ENCODE data around the gene BDP1.
"Not testable (repeated sequence)": the region's sequence is repeated elsewhere in the genome, so short reads cannot be mapped to it uniquely, and the experiment has no call there.

Gene BDP1

DNA sequence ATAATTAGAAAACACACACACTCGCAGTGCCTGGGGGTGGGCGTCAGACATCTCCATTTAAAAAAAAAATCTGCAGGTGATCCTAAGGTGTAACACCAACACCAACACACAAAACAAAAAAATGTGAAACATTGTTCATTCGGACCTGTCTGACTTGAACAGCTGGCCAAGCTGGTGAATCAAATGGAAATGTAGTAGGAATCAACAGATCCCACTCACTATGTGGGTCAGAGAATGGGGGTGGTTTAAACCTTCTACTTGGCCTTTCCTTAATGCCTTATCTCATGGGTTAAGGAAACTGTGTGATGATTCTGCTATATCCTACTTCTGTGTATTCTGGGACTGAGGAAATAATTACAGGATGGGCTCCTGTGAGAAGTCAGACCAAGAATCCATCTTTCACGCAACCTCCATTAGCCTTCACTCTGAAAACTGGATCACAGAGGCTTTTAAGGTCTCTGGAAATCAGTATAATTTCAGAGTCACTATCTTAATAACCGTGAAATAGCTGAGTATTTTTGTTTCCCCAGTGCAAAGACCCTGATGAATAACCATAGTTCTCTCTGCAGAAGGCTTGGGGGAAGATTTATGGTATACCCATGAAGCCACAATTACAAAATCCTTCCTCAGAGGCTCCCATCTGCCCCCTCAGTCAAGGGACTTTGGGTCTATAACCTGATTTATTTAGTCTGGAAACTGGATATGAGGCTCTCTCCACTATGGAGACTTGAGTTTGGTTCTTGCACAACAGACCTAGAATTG is 114.5 kb downstream of the BDP1 start:
- no peak for DNase-seq (ENCODE audit: low read depth in 2 of 2)

DNA sequence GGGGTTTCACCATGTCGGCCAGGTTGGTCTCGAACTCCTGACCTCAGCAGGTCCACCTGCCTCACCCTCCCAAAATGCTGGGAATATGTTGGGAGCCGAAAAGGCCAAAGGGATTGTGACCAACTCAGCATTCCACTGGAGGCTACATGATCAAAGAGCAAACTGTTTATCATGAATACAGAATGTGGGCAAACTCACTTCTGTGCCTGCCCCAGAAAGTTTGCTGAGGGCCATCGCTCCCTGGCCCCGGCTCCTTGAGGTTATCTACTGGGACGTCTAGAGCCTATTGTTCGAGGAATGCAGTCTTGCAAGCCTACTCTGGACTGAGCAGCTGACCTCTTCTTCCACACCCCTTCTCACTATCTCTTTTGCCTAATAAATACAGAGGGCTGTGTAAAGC is 116.4 kb downstream of the BDP1 start:
- DNase-seq (ENCODE audit: low read depth in 2 of 2), result not testable (repeated sequence)

DNA sequence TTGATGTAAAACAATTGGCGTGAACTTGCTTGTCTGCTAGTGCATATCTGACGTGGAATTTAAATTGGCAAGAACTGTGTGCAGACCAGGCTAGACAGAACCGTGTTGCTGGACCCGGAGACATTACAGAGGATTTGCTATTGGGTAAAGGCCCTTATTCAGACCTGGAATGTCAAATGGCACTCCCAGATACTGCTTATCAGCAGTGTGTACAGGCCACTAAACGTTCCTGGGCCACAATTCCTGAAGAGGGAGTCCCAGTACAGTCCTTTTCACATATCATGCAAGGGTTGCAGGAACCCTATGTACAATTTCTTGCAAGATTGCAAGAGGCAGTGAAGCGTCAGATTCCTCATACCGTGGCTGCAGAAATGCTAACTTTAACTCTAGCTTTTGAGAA is 118.1 kb downstream of the BDP1 start:
- no peak for DNase-seq (ENCODE audit: low read depth in 2 of 2)

DNA sequence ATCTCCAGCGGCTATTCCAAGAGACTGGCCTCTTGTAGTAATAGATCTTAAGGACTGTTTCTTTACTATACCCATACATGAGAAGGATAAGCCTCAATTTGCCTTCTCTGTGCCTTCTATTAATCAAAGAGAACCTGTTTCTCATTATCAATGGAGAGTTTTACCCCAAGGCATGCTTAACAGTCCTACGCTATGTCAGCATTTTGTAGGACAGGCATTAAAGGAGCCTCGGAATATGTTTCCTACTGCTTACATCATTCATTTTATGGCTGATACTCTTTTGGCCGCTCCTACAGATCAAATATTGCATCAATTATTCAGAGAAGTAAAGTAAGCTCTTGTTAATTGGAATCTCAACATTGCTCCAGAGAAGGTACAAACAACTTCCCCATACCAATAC is 120.1 kb downstream of the BDP1 start:
- DNase-seq (ENCODE audit: low read depth in 2 of 2), result not testable (repeated sequence)

DNA sequence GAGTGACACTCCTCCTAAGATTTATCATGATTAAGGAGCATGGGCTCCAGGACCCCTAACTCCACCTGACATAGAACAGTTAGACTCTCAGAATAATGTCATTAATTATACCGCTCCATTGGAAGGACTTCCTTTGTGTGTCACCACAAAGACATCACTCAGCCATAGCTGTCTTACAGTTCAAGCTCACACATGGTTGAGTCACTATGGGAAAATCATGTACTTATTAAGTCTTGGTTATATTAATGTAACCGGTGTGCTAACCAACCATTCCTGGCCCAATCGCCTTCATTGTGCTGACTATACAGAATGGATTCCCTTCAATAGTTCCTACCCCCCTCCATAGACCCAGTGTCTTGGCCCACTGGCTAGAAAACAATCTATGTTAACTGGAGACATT is 120.8 kb downstream of the BDP1 start:
- no peak for DNase-seq (ENCODE audit: low read depth in 2 of 2)

DNA sequence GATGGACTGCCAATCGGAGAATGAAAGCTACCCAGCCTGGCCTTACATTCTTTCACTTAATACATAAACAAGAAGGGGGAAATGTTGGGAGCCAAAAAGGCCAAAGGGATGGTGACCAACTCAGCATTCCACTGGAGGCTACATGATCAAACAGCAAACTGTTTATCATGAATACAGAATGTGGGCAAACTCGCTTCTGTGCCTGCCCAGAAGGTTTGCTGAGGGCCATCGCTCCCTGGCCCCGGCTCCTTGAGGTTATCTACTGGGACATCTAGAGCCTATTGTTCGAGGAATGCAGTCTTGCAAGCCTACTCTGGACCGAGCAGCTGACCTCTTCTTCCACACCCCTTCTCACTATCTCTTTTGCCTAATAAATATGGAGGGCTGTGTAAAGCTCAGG is 122.4 kb downstream of the BDP1 start:
- not testable (repeated sequence) for DNase-seq (ENCODE audit: low read depth in 2 of 2)

DNA sequence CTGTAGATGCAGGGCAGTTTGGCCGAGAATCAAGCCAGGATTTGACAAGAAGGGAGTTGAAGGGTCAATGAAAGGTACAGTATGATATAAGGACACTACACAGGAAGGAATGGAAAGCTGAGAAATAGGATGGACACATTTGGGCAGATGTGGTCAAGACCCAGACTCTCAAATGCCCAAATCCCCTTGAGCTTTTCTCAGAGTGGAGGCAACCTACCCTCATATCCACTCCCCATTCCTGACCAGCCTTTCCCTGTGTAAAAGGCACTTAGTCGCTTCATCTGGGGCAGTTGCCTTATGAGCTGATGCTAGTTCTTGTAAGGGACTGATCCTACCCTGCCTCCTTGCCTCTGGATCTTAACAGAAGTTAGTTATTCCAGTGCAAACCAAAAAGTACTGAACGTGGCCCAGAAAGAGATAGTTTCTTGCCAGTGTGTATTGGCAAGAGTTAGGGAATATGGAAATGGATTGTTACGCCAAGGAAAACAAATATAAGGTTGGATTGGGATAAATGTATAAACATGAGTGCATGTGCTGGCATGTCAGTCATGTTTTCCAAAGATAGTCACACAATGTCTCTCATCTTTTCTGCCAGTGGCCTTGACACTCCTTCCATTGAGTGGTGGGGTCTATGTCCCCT is 127.6 kb downstream of the BDP1 start:
- no peak for DNase-seq (ENCODE audit: low read depth in 2 of 2)

DNA sequence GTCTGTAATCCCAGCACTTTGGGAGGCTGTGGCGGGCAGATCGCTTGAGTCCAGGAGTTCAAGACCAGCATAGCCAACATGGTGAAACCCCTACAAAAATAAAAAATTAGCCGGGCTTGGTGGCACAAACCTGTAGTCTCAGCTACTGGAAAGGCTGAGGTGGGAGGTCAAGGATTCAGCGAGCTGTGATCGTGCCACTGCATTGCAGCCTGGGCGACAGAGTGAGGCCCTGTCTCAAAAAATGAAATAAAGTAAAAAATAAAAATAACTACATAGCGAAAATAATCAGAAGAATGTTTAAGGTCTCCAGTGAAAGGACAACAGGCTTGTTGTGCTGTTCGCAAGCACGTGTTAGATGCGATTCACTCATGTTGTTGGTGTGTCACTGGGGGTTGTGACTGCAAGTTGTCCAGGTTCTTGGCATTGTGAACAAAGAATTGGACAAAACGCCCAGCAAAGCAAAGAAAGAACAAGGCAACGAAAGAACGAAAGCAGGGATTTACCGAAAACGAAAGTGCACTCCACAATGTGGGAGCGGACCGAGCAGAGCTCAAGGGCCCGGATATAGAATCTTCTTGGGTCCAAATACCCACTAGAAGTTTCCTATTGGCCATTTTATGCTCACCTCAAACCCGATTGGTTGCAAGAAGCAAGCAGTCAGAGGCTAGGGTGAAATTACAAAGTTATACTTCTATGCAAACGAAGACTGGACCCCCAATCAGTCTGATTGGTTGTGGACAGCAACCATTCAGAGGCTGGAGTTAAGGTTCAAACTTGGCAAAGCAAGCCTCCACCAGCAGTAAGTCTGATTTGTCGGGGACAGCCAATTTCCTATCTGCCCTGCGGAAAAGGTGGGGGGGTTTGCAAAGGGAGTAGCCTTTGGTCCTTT is 130.8 kb downstream of the BDP1 start:
- DNase-seq (ENCODE audit: low read depth in 2 of 2), result no peak

DNA sequence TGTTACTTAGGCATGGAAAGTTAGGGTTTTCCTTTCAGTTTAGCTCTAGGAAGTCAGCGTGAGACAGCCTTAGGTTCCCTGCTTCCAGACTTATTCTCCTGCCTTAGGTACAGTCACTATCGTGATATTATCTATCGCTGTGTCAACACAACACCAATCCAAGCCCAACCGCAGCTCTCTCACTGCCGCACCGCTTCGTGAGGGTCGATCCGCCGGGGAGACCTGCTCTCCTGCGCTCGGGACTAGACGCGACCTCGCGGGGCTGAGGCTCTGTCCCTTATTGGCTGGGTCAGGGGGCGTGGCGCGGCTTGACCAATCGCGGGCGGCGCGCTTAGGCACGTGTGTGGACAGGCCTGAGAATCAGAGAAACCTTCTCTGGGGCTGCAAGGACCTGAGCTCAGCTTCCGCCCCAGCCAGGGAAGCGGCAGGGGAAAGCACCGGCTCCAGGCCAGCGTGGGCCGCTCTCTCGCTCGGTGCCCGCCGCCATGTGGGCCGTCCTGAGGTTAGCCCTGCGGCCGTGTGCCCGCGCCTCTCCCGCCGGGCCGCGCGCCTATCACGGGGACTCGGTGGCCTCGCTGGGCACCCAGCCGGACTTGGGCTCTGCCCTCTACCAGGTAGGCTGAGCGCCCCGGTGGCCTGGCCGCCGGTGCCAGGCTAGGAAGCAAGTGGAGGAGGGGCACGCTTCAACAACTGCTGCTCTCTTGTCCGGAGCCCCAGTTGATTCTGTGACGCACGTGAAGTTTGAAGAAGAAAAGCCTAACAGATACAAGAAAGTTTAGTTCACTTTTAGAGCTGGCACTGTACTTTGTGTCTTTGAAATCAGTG is 131.7 kb downstream of the BDP1 start, which contains the start of gene MCCC2:
TSS of gene MCCC2 (plus strand) at position 400 of the 825 bp plus-strand sequence. CDS start at position 486, 86 bp downstream.
- DNase-seq (ENCODE audit: low read depth in 2 of 2), result peak; percentile 96 to 97

DNA sequence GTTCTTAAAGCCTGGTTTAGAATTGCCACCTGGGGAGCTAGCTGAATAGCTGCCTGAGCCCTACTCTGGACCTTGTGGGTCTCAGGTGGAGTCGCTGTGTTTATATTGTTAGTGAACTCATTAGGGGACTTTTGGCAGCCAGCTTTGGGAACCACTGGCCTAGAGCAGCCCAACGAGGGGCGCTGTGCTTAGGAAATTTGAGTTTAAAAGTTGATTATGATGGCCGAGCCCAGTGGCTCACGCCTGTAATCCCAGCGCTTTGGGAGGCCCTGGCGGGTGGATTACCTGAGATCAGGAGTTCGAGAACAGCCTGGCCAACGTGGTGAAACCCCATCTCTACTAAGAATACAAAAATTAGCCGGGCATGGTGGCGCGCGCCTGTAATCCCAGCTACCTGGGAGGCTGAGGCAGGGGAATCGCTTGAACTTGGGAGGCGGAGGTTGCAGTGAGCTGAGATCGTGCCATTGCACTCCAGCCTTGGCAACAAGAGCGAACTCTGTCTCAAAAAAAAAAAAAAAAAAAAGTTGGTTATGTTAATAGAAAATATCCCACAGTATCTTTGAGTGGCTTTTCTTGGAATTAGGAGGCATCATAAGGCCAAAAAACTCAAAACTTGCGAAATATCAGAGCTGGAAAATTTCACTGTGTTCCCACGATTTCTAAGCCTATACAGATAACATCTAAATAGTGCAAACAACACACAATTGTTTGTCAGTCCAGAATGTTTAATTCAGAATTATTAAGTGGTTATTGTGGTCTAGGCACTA is 132.5 kb downstream of the BDP1 start:
- no peak for DNase-seq (ENCODE audit: low read depth in 2 of 2)

DNA sequence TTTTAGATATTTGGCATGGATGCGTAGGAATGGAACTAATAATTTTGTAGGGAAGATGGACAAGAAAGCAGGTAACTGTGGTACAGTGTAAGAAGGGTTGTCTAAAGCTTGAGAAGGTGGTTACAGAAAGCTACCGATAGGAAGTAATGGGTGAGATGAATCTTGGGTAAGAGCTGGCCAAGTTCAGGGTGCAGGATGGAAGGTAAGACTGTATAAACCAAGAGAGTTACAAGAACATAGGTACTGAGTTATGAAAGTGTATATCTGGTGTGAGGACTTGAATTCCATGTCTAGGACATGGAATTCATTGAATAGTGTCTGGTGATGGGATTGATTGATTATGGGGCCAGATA is 133.1 kb downstream of the BDP1 start:
- DNase-seq (ENCODE audit: low read depth in 2 of 2), result no peak

DNA sequence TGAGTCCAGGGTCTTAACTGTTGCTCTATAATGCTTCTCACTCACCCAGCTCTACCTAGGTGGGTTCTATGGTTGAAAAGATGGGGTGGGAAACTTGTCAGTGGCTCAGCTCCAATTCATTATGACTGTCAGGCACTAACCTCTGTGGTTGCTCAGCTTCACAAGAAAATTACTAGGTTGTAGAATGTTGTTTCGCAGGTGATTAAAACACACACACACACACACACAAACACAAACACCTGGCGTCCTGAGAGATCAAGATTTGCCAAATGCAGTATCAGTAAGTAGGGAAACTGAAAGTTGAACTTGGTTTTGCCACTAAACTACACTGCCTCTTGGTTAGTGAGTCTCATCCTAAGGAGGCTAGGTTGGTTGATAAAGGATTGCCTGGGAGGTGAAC is 134.5 kb downstream of the BDP1 start:
- DNase-seq (ENCODE audit: low read depth in 2 of 2), result no peak

DNA sequence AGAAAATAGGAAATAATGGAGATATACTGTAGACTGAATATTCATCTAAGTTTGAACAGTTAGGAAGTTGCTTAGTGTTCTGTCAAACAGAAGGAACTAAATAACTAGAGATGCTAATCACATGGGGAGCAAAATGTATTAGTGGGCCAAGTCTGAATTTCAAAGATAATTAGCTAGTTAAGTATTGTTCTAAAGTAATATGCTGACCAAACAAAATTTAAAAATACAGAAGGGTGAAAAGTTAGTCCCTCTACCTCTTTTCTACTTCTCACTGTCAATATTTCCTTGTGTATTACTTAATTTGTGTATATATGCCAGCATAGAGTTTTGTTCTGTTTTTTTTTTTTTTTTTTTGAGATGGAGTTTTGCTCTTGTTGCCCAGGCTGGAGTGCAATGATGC is 135.6 kb downstream of the BDP1 start:
- no peak for DNase-seq (ENCODE audit: low read depth in 2 of 2)

DNA sequence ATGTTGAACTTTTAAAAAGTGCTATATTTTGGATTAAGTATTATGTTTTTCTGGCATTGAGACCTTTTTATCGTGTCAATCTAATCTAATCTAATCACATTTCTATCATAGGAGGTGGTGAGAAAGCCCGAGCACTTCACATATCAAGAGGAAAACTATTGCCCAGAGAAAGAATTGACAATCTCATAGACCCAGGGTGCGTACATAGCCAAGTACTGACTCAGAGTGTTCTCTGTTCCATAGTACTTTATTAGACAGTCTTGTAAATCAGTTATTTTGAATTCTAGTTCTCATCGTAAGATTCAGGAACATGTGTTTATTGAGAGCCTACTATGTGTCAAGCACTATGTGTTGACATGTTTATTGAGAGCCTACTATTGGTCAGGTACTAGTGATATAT is 140.7 kb downstream of the BDP1 start:
- no peak for DNase-seq (ENCODE audit: low read depth in 2 of 2)

DNA sequence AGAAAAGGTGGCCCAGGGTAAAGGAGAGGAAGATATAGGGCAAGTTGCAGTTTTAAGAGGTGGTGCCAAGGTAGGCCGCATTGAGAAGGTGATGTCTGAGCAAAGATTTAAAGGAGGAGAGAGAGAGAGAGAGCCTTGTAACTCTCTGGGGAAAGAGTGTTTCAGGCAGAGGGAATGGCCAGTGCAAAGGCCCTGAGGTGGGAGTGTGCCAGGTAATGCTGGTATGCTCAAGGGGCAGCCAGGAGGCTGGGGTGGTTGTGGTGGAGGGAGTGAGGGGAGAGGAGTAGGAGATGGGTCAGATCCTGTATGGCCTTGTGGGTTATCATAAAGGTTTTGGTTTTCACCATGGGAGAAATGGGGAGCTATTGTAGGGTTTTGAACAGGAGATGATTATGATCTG is 141.6 kb downstream of the BDP1 start:
- no peak for DNase-seq (ENCODE audit: low read depth in 2 of 2)

DNA sequence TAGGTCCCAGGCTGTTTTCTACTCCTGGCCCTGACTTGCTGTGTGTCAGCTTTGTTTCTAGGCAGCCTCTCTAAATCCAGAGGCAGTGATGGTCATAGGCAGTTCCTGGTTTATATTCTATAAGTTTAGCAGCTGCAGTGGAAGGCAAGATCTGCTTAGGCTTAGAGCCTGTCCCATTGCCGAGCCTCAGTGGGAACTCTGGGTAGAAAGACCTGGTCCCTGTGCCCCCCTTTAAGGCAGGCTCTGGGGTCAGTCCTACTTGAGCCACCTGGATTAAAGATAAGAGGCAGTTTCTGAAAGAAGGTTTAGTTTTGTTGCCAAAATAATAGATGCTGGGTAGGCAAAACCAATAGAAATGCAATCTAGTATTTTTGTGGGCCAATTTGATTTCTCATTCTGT is 145.3 kb downstream of the BDP1 start:
- DNase-seq (ENCODE audit: low read depth in 2 of 2), result no peak

DNA sequence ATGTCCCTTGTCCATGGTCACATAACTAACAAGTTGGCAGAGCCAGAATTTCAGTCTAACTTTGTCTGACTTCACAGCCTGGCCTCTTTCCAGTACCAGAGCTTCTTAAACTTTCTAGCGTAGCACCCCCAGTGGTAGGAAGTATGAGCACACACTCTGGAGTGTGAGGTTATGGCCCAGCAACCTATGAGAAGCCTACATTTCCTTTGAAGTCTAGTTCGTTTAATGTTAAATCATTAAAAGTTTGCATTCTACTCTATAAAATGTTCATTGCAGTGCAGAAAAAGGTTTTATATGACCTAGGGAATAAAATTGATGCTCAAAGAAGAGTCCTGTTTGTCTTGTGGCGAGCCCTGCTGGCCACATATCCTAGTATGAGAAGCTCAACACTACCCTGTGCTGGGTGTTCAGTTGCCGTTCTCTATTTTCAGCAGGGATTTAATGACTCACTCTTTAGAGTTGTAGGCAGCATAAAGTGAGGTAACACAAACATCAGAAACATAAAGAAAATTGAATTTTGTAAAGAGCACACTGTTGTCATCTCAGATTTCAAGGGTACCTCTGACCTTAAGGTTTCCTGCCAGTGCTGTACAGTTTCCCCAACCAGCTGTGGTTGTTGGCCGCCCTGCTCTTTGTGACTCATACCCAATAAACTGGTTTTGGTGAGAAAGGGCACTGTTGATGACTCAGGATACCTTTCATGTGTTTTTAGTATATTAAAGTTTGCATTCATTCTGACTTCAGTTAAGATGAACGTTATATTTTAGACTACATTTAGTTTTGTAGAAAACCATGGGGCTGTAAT is 146.0 kb downstream of the BDP1 start:
- peak; percentile 60 to 67 for DNase-seq (ENCODE audit: low read depth in 2 of 2)

DNA sequence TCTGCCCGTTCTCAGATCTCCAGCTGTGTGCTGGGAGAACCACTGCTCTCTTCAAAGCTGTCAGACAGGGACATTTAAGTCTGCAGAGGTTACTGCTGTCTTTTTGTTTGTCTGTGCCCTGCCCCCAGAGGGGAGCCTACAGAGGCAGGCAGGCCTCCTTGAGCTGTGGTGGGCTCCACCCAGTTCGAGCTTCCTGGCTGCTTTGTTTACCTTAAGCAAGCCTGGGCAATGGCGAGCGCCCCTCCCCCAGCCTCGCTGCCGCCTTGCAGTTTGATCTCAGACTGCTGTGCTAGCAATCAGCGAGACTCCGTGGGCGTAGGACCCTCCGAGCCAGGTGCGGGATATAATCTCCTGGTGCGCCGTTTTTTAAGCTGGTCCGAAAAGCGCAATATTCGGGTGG is 154.5 kb downstream of the BDP1 start:
- not testable (repeated sequence) for DNase-seq (ENCODE audit: low read depth in 2 of 2)

DNA sequence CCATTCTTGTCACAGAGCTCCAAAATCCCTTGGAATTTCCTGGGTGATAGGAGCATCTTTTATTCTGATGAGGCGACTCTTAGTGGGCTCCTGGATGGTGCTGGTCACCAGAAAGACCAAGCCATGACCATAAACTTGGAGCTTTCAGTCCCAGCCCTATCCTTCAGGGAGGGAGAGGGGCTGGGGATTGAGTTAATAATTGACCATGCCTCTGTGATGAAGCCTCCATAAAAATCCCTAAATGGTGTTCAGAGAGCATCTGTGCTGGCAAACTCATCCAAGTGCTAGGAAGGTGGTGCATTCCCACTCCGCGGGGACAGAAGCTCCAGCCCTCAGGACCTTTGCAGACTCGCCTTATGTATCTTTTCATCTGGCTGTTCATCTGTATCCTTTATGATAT is 160.4 kb downstream of the BDP1 start:
- no peak for DNase-seq (ENCODE audit: low read depth in 2 of 2)

All from stimulated activated CD4-positive, alpha-beta T cell treated with anti-CD3 and anti-CD28 coated beads, Interleukin-15, amount 100 ng/mL, for 48 hours (primary cell).